NOMO-1 treated with dmso at 0.1 percent for 144 hours (cell line): ENCODE measurements around the gene ERN1.

Experiments used
- DNase-seq: peaks from one replicate; lab custom pipeline; 2025; ENCODE audit not compliant: unreplicated experiment; lab: John Stamatoyannopoulos, UW

Gene ERN1

DNA sequence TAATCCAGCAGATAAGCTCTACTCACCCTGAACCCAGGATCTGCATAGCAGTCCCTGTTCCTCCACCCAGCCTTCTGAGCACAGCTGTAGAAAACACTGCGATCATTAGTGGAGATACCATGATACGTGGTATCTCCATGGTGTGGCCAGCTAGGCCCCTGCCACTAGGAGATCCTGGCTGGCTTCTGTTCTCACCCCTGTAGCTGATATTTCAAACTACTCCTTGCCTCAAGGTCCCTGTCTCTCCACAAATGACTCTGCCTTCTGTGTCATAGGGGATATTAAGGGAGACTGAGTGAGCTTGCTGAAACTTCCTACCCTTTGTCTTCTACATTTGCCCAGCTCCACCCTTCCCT, 44.3 kb downstream of the ERN1 start:
- no peak for DNase-seq

DNA sequence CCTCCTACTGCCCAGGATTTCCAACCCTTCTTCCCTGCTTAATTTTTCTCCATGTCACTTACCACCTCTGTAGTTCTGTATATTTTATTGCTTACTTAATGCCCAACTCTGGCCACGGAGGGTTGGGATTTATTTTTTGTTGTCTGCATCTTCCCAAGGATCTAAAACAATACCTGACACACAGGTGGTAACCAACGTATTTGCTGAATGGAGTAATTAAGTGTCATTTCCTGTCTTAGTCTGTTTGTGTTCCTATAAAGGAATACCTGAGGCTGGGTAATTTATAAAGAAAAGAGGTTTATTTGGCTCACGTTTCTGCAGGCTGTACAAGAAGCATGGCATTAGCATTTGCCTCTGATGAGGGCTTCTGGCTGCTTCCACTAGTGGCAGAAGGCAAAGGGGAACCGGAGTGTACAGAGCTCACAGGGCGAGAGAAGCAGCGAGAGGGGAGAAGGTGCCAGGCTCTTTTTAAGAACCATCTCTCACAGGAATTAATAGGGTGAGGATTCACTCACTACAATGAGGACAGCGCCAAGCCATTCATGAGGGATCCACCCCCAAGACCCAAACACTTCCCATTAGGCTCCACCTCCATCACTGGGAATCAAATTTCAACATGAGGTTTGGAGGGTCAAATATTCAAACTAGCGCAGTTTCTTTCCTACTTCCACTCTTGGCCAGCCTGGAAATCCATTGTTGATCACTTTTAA, 44.8 kb downstream of the ERN1 start:
- no peak for DNase-seq

DNA sequence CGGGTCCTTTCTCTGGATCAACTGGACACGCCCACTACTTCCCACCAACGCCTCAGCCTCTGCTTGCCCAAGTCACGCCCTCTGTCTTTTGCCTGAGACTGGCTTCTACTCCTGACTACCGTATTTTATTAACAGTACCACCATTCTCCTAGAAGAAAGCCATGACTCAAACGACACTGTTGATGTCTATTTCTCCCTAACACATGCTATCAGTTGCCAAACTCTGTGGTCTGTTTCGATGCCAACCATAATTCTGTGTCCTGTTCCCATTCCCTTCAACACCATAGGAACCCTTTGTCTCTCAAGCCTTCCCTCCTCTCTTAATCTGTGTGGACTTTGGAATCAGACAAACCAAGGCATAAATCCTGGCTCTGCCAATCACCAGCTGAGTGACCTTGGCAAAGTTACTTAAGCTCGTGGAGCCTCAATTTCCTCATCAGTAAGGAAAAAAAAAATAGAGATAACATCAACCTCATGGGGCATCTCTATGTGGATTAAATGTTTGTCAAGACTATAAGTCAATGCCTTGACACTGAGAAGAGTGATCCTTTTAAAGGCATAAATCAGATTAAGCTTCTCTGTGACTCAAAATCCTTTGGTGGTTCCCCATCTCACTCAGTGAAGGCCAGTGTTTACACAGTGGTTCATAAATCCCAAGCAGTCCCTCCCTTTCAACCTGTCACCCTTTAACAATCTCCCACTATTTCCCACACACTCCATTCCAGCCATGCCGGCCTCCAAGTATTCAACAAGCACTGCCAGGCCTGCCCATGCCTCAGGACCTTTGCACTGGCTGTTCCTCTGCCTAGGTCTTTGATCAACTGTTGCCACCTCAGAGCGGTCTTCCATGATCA, 45.6 kb downstream of the ERN1 start:
- DNase-seq: no peak

DNA sequence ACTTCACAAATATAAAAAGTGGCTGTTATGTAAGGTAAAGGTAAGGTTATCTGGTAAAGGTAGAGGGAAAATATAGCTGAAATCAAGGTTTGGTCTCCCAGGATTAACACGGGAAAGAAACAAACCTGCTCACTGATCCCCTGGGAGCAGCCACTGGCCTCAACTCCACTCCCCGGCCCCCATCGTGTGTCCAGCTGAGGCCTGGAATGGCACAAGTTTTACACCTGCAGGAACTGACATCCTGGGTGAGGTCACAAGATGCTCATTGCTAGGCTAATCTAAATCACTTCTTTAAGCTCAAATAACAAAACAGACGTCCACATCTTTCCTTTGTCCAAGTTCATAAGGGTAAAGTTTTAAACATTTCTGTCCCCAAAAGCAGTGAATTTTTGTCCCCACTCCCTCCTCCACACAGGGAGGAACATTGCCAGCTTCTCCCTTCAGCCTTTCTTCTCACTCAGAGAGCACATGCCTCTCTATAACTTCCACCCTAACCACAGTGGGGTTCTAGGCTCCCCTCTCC, 46.3 kb downstream of the ERN1 start:
- no peak for DNase-seq

DNA sequence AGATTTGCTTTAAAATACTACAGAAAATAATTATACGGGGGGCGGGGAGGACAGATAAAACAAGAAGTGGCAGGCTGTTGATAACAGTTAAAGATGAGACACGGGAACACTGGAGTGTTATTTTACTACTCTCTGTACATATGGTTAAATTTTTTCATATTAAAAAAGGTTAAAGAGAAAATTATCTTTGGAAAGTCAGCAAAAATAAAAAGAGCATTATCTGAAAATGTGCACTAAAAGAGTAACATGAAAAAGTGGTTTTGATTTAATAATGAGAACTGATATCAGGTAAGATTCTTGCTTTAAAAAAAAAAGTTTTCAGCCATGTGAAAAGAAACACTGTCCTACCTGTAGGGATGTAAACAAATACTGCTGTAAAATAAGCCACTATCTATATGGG, 46.9 kb downstream of the ERN1 start:
- no peak for DNase-seq

DNA sequence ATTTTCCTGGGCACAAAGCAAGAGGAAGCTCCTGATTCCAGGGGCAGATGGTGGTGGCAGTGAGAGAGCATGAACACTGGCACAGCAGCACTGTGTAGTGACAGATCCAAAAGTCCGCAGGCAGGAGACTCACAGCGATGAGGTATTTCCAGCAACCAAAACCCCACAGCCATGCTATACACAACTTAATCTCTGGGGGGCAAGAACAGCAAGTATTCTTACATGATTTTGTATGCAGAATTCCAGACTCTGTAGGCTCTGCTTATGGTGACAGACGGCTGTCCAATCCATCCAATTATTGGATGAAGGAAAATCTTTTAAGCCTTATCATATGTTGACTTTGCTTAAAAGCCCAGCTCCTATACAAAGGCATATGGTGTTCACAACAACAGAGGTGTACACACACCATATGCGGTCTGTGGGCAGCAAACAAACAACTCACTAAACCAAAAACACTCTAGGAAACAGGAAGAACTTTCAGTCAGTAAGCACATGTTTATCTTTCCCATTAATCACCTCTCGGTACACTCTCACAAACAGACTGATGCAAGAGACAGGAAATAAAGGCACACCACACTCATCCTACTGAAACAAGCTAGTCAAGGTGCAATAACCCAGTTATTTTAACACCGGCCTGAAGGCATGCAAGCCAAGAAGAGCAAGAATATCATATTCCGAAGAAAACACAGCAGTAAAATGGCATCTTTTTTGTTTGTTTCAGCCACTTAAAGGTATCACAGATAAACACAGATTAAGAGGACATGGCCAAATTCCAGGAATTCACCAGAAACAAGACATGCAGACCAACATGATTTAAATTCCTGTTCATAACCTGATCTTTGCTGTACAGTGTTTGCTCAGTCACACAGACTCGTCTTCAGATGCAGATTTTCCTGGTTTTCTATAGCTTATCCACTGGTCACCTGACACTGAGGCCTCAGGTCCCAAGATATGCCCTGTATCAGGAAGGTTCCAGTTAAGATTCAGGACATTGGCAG, 47.8 kb downstream of the ERN1 start:
- peak; percentile 35 for DNase-seq

DNA sequence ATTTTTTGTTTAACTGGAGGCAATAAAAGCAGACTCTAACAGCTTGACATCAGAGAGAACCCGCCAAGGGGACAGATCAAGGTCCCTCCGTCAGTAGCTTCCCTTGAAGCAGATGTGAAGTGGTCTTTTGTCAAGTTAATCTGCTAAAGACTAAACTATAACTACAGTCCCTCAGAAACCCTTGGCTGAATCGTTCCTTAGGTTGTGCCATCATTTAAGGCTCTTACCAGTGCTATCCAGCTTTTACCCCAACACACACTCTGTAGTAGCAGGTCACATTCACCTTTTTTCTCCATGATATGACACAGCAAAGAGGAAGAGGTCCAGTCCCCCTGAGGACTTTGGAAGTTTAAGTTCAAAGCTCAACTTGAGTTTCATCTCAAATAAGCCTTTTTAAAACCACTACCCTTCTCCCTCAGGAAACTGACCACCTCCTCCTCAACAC, 49.7 kb downstream of the ERN1 start:
- no peak for DNase-seq

DNA sequence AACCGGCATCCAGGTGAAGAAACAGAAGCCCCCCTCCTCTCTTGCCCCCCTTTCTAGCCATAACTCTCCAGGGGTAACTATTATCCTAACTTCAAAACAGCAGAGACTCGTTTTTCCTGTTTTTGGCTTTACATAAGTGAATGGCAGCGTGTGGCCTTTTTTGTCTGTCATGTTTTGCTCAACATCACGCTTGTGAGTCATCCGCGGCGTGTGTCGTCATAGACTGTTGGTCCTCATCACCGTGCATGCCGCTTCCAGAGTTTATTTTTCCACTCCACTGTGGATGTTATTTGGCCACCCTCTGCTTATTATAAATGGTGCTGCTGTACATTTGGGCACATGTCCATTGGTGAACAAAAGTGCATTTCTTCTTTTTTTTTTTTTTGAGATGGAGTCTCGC, 52.6 kb downstream of the ERN1 start:
- peak; percentile 28 for DNase-seq

DNA sequence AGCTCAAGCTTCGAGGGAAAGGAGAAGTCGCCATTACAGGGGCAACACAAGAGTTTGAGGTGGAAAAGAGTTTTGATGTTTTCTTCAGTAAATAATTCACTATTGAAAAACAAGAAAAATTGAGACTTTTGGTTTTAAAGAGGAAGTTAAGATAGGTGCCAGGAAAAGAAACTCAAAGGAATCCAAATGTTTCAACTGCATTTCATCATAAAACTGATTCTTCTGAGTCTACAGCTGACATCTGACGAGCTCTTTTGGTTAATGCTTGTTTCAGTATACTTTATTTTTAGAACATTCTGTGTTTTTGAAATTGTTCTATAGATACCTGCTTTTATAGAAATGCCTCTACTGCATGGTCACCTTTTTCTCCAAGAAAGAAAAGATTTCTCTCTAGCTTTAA, 54.0 kb downstream of the ERN1 start:
- DNase-seq: peak; percentile 12

DNA sequence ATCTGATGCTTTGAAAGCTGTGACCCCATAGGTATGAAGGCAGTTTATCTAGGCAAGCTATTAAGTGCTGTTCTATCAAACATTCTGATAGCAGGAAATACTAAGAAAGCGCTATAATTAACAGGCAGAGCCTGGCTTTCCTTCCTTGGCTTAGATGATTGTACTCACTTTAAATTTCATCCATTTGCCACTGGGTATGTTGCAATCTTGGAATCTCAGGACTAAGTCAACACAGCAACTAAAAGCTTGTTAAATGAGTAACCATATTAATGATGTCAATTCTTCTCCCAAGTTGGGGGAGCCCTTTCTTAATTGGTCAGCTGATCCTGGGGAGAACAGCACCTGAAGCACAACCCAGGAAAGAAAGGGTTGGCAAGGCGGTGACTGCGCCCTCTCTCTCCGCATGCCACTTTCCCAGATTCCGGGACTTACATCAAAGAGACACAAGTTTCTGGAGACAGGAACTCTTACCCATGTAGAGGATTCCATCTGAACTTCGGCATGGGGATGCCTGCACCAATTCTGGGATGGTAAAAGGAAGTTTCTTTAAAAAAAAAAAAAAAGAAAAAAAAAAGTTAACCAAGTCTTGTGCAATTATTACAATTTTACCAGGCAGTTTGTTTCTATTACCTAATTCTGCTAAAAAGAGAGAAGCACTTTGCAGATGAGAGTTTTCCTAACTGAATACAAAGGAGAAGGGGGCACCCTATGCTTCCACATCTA, 55.1 kb downstream of the ERN1 start:
- DNase-seq: peak; percentile 11

DNA sequence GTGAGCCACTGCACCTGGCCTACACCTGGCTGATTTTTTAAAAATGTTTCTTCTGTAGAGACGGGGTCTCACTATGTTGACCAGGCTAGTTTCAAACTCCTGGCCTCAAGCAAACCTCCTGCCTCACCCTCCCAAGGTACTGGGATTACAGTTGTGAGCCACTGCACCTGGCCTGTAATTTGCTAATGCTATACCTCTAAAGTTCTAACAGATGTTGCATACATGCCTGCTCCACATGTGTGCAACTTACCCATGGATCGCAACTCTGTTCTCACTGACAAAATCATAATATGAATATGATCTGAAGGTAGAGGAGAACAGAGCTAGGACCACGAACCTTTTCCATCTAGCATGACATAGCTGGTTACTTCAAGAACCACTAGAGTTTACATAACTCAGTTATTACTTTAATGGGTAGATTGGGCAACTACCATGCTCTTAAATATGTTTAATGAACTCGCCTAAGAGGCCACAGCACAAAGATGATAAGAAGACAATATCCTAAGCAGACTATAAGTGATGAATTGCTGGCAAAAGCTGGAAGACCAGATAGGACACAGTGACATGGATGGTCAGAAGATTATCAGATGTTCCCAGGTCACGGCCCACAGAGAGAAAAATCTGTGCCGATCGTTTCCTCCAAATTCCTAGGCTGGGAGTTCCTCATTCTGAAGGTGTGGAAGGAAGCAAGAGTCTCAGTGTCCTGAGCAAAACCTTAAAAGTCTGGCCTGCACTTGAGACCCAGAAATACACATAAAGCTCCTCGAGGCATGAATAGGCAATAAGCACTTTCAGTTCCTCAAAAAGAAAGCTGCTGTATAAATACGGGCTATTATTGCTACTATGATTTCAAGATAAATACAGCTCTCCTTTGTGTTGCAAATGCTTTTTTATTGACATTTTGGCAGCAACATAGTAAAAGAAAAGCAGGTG, 55.9 kb downstream of the ERN1 start:
- peak; percentile 78 for DNase-seq

DNA sequence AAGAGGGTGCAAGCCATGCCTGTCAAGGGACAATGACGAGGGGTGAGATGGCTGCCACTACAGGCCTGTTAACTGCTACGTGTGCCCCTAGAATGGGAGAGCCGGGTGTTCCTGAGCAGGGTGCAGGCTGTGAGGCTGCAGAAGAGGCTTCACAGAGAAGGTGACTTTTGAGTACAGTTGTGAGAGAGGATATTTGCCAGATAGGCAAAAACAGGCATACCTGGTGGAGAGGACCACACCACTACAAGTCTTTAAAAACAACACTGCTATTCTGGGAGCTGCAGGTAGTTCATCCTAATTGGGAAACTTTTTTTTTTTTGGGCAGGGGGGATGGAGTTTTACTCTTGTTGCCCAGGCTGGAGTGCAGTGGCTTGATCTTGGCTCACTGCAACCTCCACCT, 58.8 kb downstream of the ERN1 start:
- no peak for DNase-seq

DNA sequence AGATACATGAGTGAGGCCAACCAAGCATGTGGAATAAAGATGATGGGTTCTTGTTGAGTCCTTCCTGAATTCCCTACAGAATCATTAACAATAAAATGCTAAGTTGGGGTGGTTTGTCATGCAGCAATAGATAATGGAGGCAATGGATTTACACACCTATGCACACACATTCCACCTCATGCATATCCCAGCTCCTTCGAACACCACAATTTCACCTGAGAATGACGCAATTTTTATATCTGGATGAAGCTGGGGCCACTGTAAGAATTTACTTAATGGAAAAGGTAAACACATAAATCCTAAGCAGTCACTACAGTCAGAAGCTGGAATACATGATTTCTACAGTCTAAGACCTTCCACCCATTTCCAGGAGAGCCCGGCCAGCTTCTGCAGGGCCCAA, 59.7 kb downstream of the ERN1 start:
- DNase-seq: no peak

DNA sequence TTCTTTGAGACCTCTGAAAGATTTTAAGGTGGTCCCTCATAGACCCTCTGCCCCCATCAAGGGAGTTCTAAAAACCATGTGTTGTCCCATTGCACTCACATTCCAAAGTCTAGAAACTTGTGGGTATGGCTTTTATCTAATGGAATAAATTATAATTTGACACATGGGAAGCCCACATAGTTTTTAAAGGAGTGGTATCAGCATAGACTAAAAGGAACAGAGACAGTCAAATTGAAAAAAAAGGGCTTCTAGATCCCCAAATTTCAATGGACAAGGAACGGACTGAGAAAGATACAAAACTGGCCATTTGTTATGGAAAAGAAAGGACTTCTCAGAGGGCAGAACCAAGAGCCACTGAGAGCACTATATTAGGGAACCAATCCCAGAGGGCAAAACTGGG, 60.8 kb downstream of the ERN1 start:
- DNase-seq: no peak

DNA sequence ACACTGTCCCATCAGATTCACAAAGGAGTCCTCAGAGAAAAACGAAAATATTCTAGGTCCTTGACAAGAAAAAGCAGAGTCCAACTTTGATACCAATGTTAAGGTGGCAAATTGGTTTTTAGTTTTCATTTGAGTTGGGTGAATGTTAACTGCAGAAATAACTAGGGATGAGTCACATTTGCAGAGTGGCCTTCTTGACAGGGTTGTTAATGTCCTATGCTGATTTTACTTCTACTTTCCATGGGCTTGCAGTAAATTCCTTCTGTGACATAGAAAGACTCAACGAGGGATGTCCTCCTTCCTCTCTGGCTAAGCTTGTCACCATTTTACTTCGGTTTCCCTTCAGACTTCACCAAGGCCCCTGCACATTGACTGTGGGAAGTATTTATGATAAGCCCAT, 62.3 kb downstream of the ERN1 start:
- DNase-seq: peak; percentile 2

DNA sequence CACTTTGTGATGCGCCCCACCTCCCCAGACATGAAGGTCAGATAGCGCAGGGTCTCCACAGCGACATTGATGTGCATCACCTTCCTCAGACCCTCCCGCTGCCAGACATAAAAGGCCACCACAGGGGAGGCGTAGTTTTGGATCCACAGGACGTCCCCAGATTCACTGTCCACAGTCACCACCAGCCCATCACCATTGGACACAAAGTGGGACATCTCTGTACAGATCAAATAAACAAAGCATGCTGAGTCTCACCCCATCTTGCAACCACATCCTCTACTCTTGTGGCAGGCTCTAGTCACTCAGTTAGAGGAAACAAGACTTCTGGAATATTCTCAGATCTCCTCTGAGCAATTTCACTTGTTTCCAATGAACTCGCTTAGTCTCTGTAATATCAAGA, 63.2 kb downstream of the ERN1 start:
- no peak for DNase-seq

DNA sequence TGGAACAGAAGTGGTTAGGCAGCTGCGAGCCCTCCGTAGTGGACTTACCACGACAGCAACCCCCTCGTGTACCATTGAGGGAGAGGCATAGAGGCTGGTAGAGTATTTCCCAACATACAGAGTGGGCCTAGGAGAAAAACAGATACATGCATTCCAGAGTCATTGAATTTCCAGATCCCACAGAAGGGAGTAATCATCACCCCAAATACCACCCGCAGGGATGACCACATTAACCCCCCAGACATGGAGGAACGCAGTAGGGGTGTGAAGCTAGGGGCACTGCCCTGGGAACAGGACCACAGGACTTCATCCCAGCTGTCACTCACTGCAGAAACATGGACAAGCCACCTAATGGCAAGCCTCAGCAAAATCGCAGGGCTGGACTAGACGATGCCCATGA, 64.8 kb downstream of the ERN1 start:
- no peak for DNase-seq

DNA sequence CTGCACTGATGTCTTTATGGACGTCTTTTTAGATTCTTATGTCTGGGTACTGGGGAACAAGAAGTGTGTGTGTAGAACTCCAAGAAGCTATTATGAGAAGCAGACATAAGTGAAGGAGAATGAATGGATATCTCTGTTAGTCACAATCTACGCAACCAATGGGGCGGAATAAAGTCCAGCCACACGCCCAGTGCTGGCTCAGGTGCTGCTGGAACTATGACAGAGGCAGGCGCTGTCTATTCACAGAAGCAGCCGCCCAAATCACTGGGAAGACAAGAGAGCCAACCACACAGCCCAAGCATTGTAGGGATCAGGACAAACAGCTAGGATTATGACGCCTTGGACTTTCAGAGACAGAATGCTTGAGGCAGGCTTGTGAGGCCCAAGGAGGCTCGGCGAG, 65.6 kb downstream of the ERN1 start:
- DNase-seq: no peak

DNA sequence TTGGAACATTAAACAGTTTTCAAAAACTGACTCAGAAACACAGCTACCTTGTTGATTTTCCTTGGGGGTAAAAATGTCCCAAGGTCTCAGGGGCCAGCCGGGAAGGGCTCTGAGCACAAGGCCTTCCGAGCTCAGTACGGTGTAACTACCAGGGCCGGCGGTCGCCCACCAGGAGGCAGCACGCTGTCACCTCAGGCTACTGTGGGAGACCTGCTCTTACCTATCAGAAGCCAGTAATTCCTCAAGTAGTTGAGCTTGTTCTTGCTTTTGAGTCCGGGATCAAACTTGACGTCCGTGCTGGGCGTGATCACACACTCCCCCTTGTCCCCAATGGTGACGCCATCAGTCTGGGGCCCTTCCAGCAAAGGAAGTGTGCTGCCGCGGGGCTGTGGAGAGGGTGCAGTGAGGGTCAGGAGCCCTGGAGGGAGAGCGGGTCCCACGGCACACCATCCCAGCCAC, 66.1 kb downstream of the ERN1 start:
- DNase-seq: no peak
